B cell (primary cell): ENCODE measurements around the gene TDRD15.

Experiments used
- EZH2 ChIP-seq: IDR thresholded peaks from 2 replicates; pipeline ENCODE4 v1.6.1; 2012; ENCODE audit warnings: borderline replicate concordance, low read depth, mild to moderate bottlenecking, moderate library complexity, low read length; ENCODE audit not compliant: insufficient read depth, poor library complexity, severe bottlenecking
- TF ChIP-seq, protein P1 (sequence below): fragments of 200-600 bp; IDR thresholded peaks from one replicate; pipeline ENCODE4 v1.8.0; 2022; ENCODE audit warnings: antibody characterized with exemption, mild to moderate bottlenecking

DNA sequence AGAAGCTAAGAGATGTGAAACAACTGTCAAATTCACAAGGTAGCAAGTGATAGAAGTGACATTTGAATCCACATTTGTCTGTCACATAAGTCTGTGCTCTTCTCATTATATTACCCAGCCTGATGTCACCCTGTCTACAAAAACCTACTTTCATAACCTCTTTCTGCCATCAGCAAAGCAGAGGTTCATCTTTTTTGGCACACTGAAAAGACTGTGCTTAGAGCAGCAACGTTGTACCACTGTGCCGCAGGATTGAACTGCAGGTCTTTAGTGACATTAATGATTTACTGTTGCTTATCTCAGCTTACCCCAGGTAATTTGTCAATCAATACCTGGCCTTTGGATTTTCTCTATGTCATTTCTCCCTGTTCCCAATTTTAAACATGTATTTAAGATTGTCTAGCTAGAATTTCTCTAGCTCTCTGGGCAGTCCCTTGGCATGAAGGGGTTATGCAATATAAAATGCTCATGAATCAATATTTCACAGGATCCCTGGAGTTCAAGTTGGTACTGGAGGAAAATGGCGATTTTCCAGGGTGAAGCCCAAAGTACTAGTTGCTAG, 31.4 kb upstream of the TDRD15 start:
- TF ChIP-seq, protein P1, sequence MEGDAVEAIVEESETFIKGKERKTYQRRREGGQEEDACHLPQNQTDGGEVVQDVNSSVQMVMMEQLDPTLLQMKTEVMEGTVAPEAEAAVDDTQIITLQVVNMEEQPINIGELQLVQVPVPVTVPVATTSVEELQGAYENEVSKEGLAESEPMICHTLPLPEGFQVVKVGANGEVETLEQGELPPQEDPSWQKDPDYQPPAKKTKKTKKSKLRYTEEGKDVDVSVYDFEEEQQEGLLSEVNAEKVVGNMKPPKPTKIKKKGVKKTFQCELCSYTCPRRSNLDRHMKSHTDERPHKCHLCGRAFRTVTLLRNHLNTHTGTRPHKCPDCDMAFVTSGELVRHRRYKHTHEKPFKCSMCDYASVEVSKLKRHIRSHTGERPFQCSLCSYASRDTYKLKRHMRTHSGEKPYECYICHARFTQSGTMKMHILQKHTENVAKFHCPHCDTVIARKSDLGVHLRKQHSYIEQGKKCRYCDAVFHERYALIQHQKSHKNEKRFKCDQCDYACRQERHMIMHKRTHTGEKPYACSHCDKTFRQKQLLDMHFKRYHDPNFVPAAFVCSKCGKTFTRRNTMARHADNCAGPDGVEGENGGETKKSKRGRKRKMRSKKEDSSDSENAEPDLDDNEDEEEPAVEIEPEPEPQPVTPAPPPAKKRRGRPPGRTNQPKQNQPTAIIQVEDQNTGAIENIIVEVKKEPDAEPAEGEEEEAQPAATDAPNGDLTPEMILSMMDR, result no peak
- no peak for TF ChIP-seq EZH2
